NCI-H345 (cell line): ENCODE measurements around the gene C1QTNF6.

ENCODE experiments used
- DNase-seq: peaks from one replicate; lab custom pipeline; 2025; lab: John Stamatoyannopoulos, UW

C1QTNF6 gene

GRCh38 chr22:37141971-37142370 lies 46.1 kb downstream of the C1QTNF6 start:
- no peak for DNase-seq

GRCh38 chr22:37141476-37141875 lies 46.6 kb downstream of the C1QTNF6 start:
- no peak for DNase-seq

- no peak for DNase-seq
These were observed 47.2 kb downstream of the C1QTNF6 start for GRCh38 chr22:37140686-37141323.

- no peak for DNase-seq
These were observed 48.3 kb downstream of the C1QTNF6 start for GRCh38 chr22:37139762-37140161.

GRCh38 chr22:37138849-37139561 lies 49.0 kb downstream of the C1QTNF6 start:
- no peak for DNase-seq

- DNase-seq = no peak
These were observed 50.0 kb downstream of the C1QTNF6 start for GRCh38 chr22:37137903-37138665.

- DNase-seq = no peak
These were observed 50.9 kb downstream of the C1QTNF6 start for GRCh38 chr22:37137131-37137530.

GRCh38 chr22:37135023-37135422 lies 53.0 kb downstream of the C1QTNF6 start:
- no peak for DNase-seq

- DNase-seq = no peak
These were observed 54.6 kb downstream of the C1QTNF6 start for GRCh38 chr22:37133304-37134018.

- DNase-seq = no peak
These were observed 55.3 kb downstream of the C1QTNF6 start for GRCh38 chr22:37132773-37133172.
